Heart left ventricle (tissue), 16 donors: ENCODE results near the gene LSAMP. TPM values are rescaled to one million over a fixed set of nuclear protein-coding genes. Genes with fewer than 3 reads are reported as not detected.

Experiments
- ATAC-seq, 4 donors: fragments of 200-7000 bp; cut with Tn5 transposase; one replicate each; pipeline ENCODE4 v1.9.1; 2020 to 2022; ENCODE audit warnings: moderate library complexity in 4 of 4, mild to moderate bottlenecking in 3 of 4, moderate number of reproducible peaks in 1 of 4
- DNase-seq, 5 donors: peaks; one replicate each; pipeline ENCODE4 v3.0.0-alpha.2; 2020
- H3K27ac ChIP-seq, 12 donors: fragments of 200-600 bp; sonication (generic) in 4 of 12; one replicate each; pipeline versions ENCODE4 v1.5.0 to v1.8.0; 2016 to 2022; ENCODE audit warnings: mild to moderate bottlenecking in 2 of 12
- H3K27me3 ChIP-seq, 9 donors: fragments of 200-600 bp; sonication (generic) in 2 of 9; one replicate each; pipeline versions ENCODE4 v1.5.1 to v1.8.0; 2016 to 2022; ENCODE audit warnings: mild to moderate bottlenecking in 3 of 9
- H3K36me3 ChIP-seq, 9 donors: fragments of 200-600 bp; sonication (generic) in 2 of 9; one replicate each; pipeline versions ENCODE4 v1.5.0 to v1.8.0; 2018 to 2022; ENCODE audit warnings: mild to moderate bottlenecking in 2 of 9
- H3K4me1 ChIP-seq, 12 donors: fragments of 200-600 bp; sonication (generic) in 4 of 12; one replicate each; pipeline versions ENCODE4 v1.5.0 to v1.8.0; 2016 to 2022; ENCODE audit warnings: mild to moderate bottlenecking in 3 of 12
- H3K4me3 ChIP-seq, 12 donors: fragments of 200-600 bp; sonication (generic) in 4 of 12; one replicate each; pipeline versions ENCODE4 v1.5.0 to v1.8.0; 2017 to 2022; ENCODE audit warnings: mild to moderate bottlenecking in 9 of 12, moderate library complexity in 4 of 12
- H3K9me3 ChIP-seq, 12 donors: fragments of 200-600 bp; sonication (generic) in 4 of 12; one replicate each; pipeline versions ENCODE4 v1.5.0 to v1.8.0; 2016 to 2022; ENCODE audit warnings: mild to moderate bottlenecking in 1 of 12
- POLR2A ChIP-seq, 2 donors: fragments of 450-650 bp; IDR thresholded peaks; one replicate each; pipeline ENCODE4 v1.6.1; 2017; ENCODE audit warnings: antibody characterized with exemption in 2 of 2, mild to moderate bottlenecking in 2 of 2, moderate library complexity in 2 of 2
- WGBS, 4 donors: extraction: QIAGEN DNeasy Blood & Tissue Kit in 2 of 4; methylation state at CpG; one replicate each; pipeline versions ENCODE4 v1.1.5 to v1.1.7; 2013 to 2018; 5-methylcytosine and 5-hydroxymethylcytosine counted together
- intact Hi-C, 10 donors: fragments of 100-400 bp; cut with DNase I; formaldehyde crosslinking; loops; one replicate each; pipeline versions ENCODE4 v1.11.1 to v1.14.2; 2022
- polyA plus RNA-seq, 2 donors: library from polyadenylated mRNA; stranded (reverse); fragments of 200-250 nt; gene quantifications; one replicate each; pipeline ENCODE4 v1.2.3, GENCODE V29; 2013
- total RNA-seq, 9 donors: library from RNA; depleted of rRNA in 2 of 9; stranded (reverse); fragments of >200 nt in 2 of 9; fragmentation: NEBNext Ultra II Directional in 3 of 9; extraction: Animal tissue kit (Norgen Biotek cat#: 25700) in 3 of 9; gene quantifications; one replicate each; pipeline versions ENCODE4 v1.1.0 to v1.2.4, GENCODE V29; 2016 to 2023
- TF ChIP-seq, protein P1 (sequence below), 12 donors: fragments of 200-600 bp; sonication (generic) in 4 of 12; IDR thresholded peaks; one replicate each; pipeline versions ENCODE4 v1.5.0 to v1.8.0; 2018 to 2022; ENCODE audit warnings: antibody characterized with exemption in 12 of 12, mild to moderate bottlenecking in 5 of 12
- donor health status: ischemic (EF 13 %, LVEDD 7.1; RV severe dilation, severe dysfunction).
- donor health status: healthy with polysubstance abuse.
- donor health status: DM: no; HTN: yes; CAD: no.
- donor health status: DM: no; HTN: no; CAD: no.
- donor health status: ischemic (EF 25% LVEDD 6.9; RV normal size, moderate dysfunction).
- donor health status: ischemic (EF 25% LVEDD 5.7; RV mildly dilated, moderate dysfunction).
- donor health status: healthy.
- donor health status: DM: yes; HTN: yes; CAD: no.
- donor health status: ischemic (EF 35%, LVEDD 5.7; RV mildly dilated, moderate dysfunction).
- donor health status: nonischemic (EF 11% LVEDD 7.7; RV severe dilation, severe dysfunction).
- donor health status: DM: yes; HTN: yes; CAD: no.
- donor health status: PGD.
- donor health status: ischemic (EF 29% LVEDD 5.4; RV normal size, mild dysfunction).
- donor health status: nonischemic (EF 23%, LVEDD 6.1; RV moderate dilation, normal function).

The LSAMP gene
- total and polyA plus RNA-seq, 11 donors: 1.6 to 52.3 (median 7.2) TPM

DNA sequence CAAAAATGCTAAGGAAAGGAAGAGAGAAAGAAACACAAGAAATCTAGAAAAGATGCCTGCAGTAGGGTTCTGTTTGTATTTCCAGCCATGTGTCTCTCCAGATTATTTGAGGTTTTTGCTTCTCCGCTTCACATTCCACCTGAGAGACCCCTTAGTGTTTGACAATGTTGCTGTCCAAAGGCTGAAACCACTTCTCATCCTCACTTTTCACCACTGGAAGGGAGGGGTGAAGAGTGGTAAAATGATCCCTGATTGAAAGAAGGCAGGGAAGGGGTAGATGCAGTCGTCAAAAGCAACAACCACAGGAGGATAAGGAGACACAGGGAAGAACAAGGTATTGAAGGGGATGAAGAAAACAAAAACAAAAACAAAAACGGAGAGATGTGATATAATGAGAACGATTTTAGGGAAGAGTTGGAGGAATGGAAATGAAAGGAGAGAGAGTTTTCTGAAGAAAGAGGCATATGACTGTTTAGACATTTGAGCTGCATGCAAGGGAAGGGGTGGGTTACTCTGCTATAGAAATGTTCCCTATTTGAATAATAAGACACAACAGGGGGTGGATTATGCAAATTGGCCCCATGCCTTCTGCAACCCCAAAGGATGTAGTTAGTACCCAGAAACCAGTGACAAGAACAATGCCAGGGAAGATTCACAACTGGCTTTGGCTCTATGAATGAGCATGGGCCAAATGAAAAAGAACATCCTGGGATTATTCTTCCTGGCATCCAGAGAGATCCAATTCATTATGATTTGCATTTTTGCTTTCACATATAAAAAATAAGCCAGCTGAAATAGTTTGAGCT lies 586.1 kb downstream of the LSAMP start:
- Histone ChIP-seq H3K4me1 (no peaks in the 10 kb centered on the region), H3K36me3 (no peaks in the 10 kb centered on the region), H3K4me3 (no peak overlapping the region), H3K27me3 (peaks cover 0 to 16% (median 0%) of the 10 kb centered on the region in 9 donors), H3K9me3 (no peaks in the 10 kb centered on the region), H3K27ac (no peak overlapping the region)
- ATAC-seq (no peak), DNase-seq (no peak)
- WGBS, 4 donors: 14 to 20% (median 17%) methylated on average over 4 of the region's 4 CpGs
- TF ChIP-seq, protein P1, sequence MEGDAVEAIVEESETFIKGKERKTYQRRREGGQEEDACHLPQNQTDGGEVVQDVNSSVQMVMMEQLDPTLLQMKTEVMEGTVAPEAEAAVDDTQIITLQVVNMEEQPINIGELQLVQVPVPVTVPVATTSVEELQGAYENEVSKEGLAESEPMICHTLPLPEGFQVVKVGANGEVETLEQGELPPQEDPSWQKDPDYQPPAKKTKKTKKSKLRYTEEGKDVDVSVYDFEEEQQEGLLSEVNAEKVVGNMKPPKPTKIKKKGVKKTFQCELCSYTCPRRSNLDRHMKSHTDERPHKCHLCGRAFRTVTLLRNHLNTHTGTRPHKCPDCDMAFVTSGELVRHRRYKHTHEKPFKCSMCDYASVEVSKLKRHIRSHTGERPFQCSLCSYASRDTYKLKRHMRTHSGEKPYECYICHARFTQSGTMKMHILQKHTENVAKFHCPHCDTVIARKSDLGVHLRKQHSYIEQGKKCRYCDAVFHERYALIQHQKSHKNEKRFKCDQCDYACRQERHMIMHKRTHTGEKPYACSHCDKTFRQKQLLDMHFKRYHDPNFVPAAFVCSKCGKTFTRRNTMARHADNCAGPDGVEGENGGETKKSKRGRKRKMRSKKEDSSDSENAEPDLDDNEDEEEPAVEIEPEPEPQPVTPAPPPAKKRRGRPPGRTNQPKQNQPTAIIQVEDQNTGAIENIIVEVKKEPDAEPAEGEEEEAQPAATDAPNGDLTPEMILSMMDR (IDR thresholded peaks at IDR 0.05): no peak
- TF ChIP-seq POLR2A (IDR thresholded peaks at IDR 0.05): no peak
- intact Hi-C loops: no loop called here

DNA sequence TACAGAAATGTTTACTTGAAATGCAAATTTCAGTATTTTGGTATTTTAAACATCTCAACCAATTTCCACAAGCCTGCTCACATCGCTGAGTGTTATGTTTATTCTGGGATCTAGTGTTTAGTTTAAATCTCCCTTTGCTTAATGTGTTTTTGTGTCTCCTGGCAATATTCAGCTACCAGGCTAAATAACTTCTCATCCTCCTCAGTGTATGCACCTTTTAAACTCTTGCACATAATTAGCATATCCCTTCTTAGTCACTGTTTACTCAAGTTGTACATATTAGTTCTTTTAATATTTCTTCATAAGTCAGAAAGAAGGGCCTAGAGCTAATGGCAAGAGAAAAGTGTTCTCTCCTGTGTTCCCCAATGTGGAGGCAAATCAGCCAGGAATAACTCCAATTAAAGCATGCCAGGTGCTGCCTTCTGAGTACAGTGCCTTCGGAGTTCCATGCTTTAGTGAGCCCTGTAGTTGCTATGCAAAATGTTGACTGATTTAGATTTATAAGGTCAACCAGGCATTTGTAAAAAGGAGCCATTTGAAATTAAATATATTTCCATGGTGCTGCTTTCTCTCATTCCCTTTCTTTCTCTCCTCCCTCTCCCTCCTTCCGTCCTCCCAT lies 587.7 kb downstream of the LSAMP start:
- no peak for DNase-seq
- Histone ChIP-seq H3K4me1 (no peaks in the 10 kb centered on the region), H3K4me3 (no peak overlapping the region), H3K9me3 (no peaks in the 10 kb centered on the region), H3K36me3 (no peaks in the 10 kb centered on the region), H3K27ac (no peak overlapping the region), H3K27me3 (peaks cover 0 to 16% (median 0%) of the 10 kb centered on the region in 9 donors)
- intact Hi-C loops: no loop called here
- no peak for ATAC-seq
- TF ChIP-seq POLR2A (IDR thresholded peaks at IDR 0.05): no peak
- TF ChIP-seq, protein P1 (IDR thresholded peaks at IDR 0.05): no peak
- WGBS, 4 donors: 64 to 75% (median 66%) methylated on average over 3 of the region's 3 CpGs

DNA sequence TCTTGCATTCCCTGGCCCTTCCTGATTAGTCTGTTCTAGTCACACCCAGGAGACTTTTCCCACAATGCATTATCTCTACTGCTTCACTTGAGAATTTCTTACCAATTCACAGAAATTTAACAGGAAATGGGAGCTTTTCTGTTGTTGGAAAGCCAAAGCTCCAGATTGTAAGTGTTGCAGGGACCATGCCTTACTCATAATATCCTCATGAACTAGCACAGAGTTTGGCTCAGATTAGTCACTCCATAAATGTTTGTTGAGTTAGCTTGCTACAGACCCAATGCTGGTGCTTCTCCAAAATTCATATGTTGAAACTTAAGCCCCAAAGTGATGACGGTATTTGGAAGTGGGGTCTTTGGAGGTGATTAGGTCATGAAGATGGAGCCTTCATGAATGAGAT lies 589.4 kb downstream of the LSAMP start:
- TF ChIP-seq, protein P1 (IDR thresholded peaks at IDR 0.05): no peak
- TF ChIP-seq POLR2A (IDR thresholded peaks at IDR 0.05): no peak
- Histone ChIP-seq H3K27me3 (peaks cover 0 to 16% (median 0%) of the 10 kb centered on the region in 9 donors), H3K27ac (no peak overlapping the region), H3K4me3 (no peak overlapping the region), H3K4me1 (no peaks in the 10 kb centered on the region), H3K36me3 (no peaks in the 10 kb centered on the region), H3K9me3 (no peaks in the 10 kb centered on the region)
- ATAC-seq: peak in 1 of 4 donors; percentile 41
- 69 to 85% (median 84%) methylated on average over 1 of the region's 1 CpG for WGBS, 4 donors
- no peak for DNase-seq
- intact Hi-C loops: no loop called here

DNA sequence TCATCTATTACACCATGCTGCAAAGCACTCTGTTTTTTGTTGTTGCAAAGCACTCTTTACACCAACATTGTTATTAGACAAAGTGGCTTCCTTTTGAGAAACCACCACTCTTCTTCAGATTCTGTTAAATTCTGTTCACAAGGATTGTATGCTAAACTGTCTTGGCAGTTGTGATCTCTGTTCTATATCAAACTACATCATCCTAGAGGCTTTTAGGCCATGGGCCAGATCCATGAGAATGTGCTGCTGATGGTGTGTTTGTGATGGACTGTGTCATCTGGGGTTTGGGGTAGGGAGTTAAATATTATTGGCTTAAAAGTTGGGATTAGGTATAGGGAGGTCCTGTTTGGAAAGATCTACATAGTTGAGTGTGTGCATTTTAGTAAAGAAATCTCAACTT lies 592.2 kb downstream of the LSAMP start:
- H3K36me3 ChIP-seq: no peaks in the 10 kb centered on the region
- ATAC-seq: no peak
- peaks cover 0 to 4% (median 0%) of the 10 kb centered on the region in 9 donors for H3K27me3 ChIP-seq
- no peaks in the 10 kb centered on the region for H3K9me3 ChIP-seq
- intact Hi-C loops: no loop called here
- H3K27ac ChIP-seq: no peak overlapping the region
- H3K4me3 ChIP-seq: no peak overlapping the region
- no peak for TF ChIP-seq POLR2A (IDR thresholded peaks at IDR 0.05)
- TF ChIP-seq, protein P1 (IDR thresholded peaks at IDR 0.05): no peak
- no peaks in the 10 kb centered on the region for H3K4me1 ChIP-seq
- DNase-seq: no peak
